Right atrium auricular region (tissue), 2 donors: Measurements from ENCODE around the gene PCDHB7. TPM values are rescaled to one million over a fixed set of nuclear protein-coding genes. Genes with fewer than 3 reads are reported as not detected.
"Not testable (repeated sequence)": the region's sequence is repeated elsewhere in the genome, so short reads cannot be mapped to it uniquely, and the experiment has no call there.

Source experiments
- DNase-seq: peaks from one replicate; pipeline ENCODE4 v3.0.0-alpha.2; 2019; ENCODE audit warnings: low spot score
- H3K27ac ChIP-seq, 2 donors: fragments of 200-600 bp; sonication (generic); 1 replicate in 1 of 2; 2 replicates in 1 of 2; pipeline ENCODE4 v1.5.1; 2016 to 2019
- H3K27me3 ChIP-seq, 2 donors: fragments of 200-600 bp; sonication (generic); one replicate each; pipeline versions ENCODE4 v1.5.1 to v1.6.0; 2017 to 2019
- H3K36me3 ChIP-seq: fragments of 200-600 bp; sonication (generic); one replicate; pipeline ENCODE4 v1.5.1; 2016
- H3K4me1 ChIP-seq, 2 donors: fragments of 200-600 bp; sonication (generic); one replicate each; pipeline versions ENCODE4 v1.5.1 to v1.6.0; 2017 to 2019
- H3K4me3 ChIP-seq, 2 donors: fragments of 200-600 bp; sonication (generic); 1 replicate in 1 of 2; 2 replicates in 1 of 2; pipeline ENCODE4 v1.5.1; 2017 to 2019; ENCODE audit warnings: mild to moderate bottlenecking in 1 of 2, moderate library complexity in 1 of 2
- H3K9me3 ChIP-seq, 2 donors: fragments of 200-600 bp; sonication (generic); one replicate each; pipeline ENCODE4 v1.5.1; 2019
- total RNA-seq, 2 donors: library from RNA; depleted of rRNA; stranded (reverse); fragments of >200 nt; gene quantifications; one replicate each; pipeline ENCODE4 v1.1.0, GENCODE V29; 2016
- TF ChIP-seq, protein P1 (sequence below), 2 donors: fragments of 200-600 bp; sonication (generic); IDR thresholded peaks; one replicate each; pipeline ENCODE4 v1.5.1; 2019; ENCODE audit warnings: antibody characterized with exemption in 2 of 2

PCDHB7 gene
- total RNA-seq, 2 donors from 2014 or later, result 1.0 to 1.4 TPM

- TF ChIP-seq, protein P1, sequence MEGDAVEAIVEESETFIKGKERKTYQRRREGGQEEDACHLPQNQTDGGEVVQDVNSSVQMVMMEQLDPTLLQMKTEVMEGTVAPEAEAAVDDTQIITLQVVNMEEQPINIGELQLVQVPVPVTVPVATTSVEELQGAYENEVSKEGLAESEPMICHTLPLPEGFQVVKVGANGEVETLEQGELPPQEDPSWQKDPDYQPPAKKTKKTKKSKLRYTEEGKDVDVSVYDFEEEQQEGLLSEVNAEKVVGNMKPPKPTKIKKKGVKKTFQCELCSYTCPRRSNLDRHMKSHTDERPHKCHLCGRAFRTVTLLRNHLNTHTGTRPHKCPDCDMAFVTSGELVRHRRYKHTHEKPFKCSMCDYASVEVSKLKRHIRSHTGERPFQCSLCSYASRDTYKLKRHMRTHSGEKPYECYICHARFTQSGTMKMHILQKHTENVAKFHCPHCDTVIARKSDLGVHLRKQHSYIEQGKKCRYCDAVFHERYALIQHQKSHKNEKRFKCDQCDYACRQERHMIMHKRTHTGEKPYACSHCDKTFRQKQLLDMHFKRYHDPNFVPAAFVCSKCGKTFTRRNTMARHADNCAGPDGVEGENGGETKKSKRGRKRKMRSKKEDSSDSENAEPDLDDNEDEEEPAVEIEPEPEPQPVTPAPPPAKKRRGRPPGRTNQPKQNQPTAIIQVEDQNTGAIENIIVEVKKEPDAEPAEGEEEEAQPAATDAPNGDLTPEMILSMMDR (IDR thresholded peaks at IDR 0.05), result peak in 1 of 2 donors; percentile 44
- Histone ChIP-seq H3K27ac (no peak within 1 kb of the TSS), H3K9me3 (peaks cover 8 to 86% of the 10 kb centered on the region in 2 donors), H3K36me3 (no peaks in the 10 kb centered on the region), H3K27me3 (no peaks in the 10 kb centered on the region), H3K4me1 (no peaks in the 10 kb centered on the region), H3K4me3 (peak within 1 kb of the TSS in 1 of 2 donors; percentile 17)
- no peak for DNase-seq
These were observed 14.6 kb downstream of the PCDHB7 start, which contains the start of gene PCDHB9 for GRCh38 chr5:141186897-141187512. TSS of gene PCDHB9 (plus strand) at chr5:141187161. CDS start at chr5:141187319, 158 bp downstream.

- H3K4me1 ChIP-seq, H3K27me3 ChIP-seq, H3K27ac ChIP-seq, DNase-seq, H3K4me3 ChIP-seq, H3K36me3 ChIP-seq: not testable (repeated sequence)
- peaks cover 3 to 93% of the 10 kb centered on the region in 2 donors for H3K9me3 ChIP-seq
These were observed 16.2 kb downstream of the PCDHB7 start for GRCh38 chr5:141188682-141189081.

DNA sequence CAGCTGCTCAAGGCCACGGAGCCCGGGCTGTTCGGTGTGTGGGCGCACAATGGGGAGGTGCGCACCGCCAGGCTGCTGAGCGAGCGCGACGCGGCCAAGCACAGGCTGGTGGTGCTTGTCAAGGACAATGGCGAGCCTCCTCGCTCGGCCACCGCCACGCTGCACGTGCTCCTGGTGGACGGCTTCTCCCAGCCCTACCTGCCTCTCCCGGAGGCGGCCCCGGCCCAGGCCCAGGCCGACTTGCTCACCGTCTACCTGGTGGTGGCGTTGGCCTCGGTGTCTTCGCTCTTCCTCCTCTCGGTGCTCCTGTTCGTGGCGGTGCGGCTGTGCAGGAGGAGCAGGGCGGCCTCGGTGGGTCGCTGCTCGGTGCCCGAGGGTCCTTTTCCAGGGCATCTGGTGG, 16.7 kb downstream of the PCDHB7 start:
- not testable (repeated sequence) for H3K4me1 ChIP-seq, H3K27ac ChIP-seq, H3K4me3 ChIP-seq, H3K36me3 ChIP-seq, DNase-seq, H3K27me3 ChIP-seq
- H3K9me3 ChIP-seq, result peaks cover 3 to 92% of the 10 kb centered on the region in 2 donors

- TF ChIP-seq, protein P1 (IDR thresholded peaks at IDR 0.05), result peak in 1 of 2 donors; percentile 43
- Histone ChIP-seq H3K36me3 (no peaks in the 10 kb centered on the region), H3K27me3 (no peaks in the 10 kb centered on the region), H3K4me3 (no peak within 1 kb of the TSS), H3K9me3 (peaks cover 4 to 92% of the 10 kb centered on the region in 2 donors), H3K4me1 (no peaks in the 10 kb centered on the region), H3K27ac (no peak within 1 kb of the TSS)
- DNase-seq, result no peak
These were observed 19.8 kb downstream of the PCDHB7 start, which contains the start of gene PCDHB10 for GRCh38 chr5:141192110-141192725. TSS of gene PCDHB10 (plus strand) at chr5:141192353. CDS start at chr5:141192553, 200 bp downstream.

DNA sequence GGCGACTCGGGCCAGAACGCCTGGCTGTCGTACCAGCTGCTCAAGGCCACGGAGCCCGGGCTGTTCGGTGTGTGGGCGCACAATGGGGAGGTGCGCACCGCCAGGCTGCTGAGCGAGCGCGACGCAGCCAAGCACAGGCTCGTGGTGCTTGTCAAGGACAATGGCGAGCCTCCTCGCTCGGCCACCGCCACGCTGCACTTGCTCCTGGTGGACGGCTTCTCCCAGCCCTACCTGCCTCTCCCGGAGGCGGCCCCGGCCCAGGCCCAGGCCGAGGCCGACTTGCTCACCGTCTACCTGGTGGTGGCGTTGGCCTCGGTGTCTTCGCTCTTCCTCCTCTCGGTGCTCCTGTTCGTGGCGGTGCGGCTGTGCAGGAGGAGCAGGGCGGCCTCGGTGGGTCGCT, 21.9 kb downstream of the PCDHB7 start:
- not testable (repeated sequence) for H3K36me3 ChIP-seq, H3K4me3 ChIP-seq, DNase-seq, H3K27me3 ChIP-seq, H3K27ac ChIP-seq, H3K4me1 ChIP-seq
- H3K9me3 ChIP-seq, result peaks cover 10 to 95% of the 10 kb centered on the region in 2 donors

GRCh38 chr5:141196363-141196762, 23.9 kb downstream of the PCDHB7 start:
- H3K9me3 ChIP-seq, result peaks cover 10 to 93% of the 10 kb centered on the region in 2 donors
- H3K27ac ChIP-seq, result no peak overlapping the region
- TF ChIP-seq, protein P1 (IDR thresholded peaks at IDR 0.05), result no peak
- no peaks in the 10 kb centered on the region for H3K36me3 ChIP-seq
- no peaks in the 10 kb centered on the region for H3K4me1 ChIP-seq
- H3K4me3 ChIP-seq, result no peak overlapping the region
- no peak for DNase-seq
- no peaks in the 10 kb centered on the region for H3K27me3 ChIP-seq

- Histone ChIP-seq H3K4me1 (no peaks in the 10 kb centered on the region), H3K27me3 (no peaks in the 10 kb centered on the region), H3K36me3 (no peaks in the 10 kb centered on the region), H3K9me3 (peaks cover 10 to 95% of the 10 kb centered on the region in 2 donors), H3K4me3 (no peak within 1 kb of the TSS), H3K27ac (no peak within 1 kb of the TSS)
- no peak for DNase-seq
- TF ChIP-seq, protein P1 (IDR thresholded peaks at IDR 0.05), result no peak
These were observed 27.2 kb downstream of the PCDHB7 start, which contains the start of gene PCDHB11 for GRCh38 chr5:141199359-141200235. TSS of gene PCDHB11 (plus strand) at chr5:141199627. CDS start at chr5:141199775, 148 bp downstream.

DNA sequence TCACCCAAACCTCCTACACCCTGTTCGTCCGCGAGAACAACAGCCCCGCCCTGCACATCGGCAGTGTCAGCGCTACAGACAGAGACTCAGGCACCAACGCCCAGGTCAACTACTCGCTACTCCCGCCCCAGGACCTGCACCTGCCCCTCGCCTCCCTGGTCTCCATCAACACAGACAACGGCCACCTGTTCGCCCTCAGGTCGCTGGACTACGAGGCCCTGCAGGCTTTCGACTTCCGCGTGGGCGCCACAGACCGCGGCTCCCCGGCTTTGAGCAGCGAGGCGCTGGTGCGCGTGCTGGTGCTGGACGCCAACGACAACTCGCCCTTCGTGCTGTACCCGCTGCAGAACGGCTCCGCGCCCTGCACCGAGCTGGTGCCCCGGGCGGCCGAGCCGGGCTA, 28.7 kb downstream of the PCDHB7 start:
- not testable (repeated sequence) for H3K27me3 ChIP-seq, H3K36me3 ChIP-seq, DNase-seq, H3K27ac ChIP-seq, H3K4me1 ChIP-seq, H3K4me3 ChIP-seq
- H3K9me3 ChIP-seq, result peaks cover 10 to 95% of the 10 kb centered on the region in 2 donors

DNA sequence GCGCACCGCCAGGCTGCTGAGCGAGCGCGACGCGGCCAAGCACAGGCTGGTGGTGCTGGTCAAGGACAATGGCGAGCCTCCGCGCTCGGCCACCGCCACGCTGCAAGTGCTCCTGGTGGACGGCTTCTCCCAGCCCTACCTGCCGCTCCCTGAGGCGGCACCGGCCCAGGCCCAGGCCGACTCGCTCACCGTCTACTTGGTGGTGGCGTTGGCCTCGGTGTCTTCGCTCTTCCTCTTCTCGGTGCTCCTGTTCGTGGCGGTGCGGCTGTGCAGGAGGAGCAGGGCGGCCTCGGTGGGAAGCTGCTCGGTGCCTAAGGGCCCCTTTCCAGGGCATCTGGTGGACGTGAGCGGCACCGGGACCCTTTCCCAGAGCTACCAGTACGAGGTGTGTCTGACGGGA, 29.2 kb downstream of the PCDHB7 start:
- not testable (repeated sequence) for H3K4me1 ChIP-seq, H3K27ac ChIP-seq, H3K27me3 ChIP-seq, H3K36me3 ChIP-seq, DNase-seq, H3K4me3 ChIP-seq
- H3K9me3 ChIP-seq, result peaks cover 6 to 95% of the 10 kb centered on the region in 2 donors
